Measurements from ENCODE around the gene PACSIN2.
"Not testable (repeated sequence)": the region's sequence is repeated elsewhere in the genome, so short reads cannot be mapped to it uniquely, and the experiment has no call there.

PACSIN2 gene

GRCh38 chr22:42977569-42977968 lies 37.4 kb downstream of the PACSIN2 start:
- ChIA-PET POLR2A (no interaction called here), CTCF (interaction anchor here (1.6 kb wide), 1 partner anchor 12 kb away, joined by 6 read pairs; no protein-coding TSS in a partner anchor)
- TF ChIP-seq CTCF (IDR thresholded peaks at IDR 0.05; ENCODE audit: insufficient read depth, low read length, missing control alignments) = no peak
- no peak overlapping the region for H3K4me3 ChIP-seq (ENCODE audit: low read depth, low read length)
- no peak for DNase-seq (ENCODE audit: low read depth, low spot score)

- TF ChIP-seq CTCF (IDR thresholded peaks at IDR 0.05; ENCODE audit: insufficient read depth, low read length, missing control alignments) = no peak
- CTCF ChIA-PET = interaction anchor here (1.2 to 2.4 kb wide), 3 partner anchors 8 to 114 kb away, joined by 3 to 10 read pairs (median 8); no protein-coding TSS in a partner anchor
- H3K4me3 ChIP-seq (ENCODE audit: low read depth, low read length) = no peak overlapping the region
- no peak for DNase-seq (ENCODE audit: low read depth, low spot score)
- POLR2A ChIA-PET = no interaction called here
Measured at GRCh38 chr22:42976217-42976933, 38.6 kb downstream of the PACSIN2 start.

GRCh38 chr22:42974223-42974622 lies 40.7 kb downstream of the PACSIN2 start:
- POLR2A ChIA-PET = no interaction called here
- CTCF ChIA-PET = interaction anchor here (1.7 to 2.4 kb wide), 3 partner anchors 14 to 116 kb away, joined by 4 to 10 read pairs (median 8); no protein-coding TSS in a partner anchor
- TF ChIP-seq CTCF (IDR thresholded peaks at IDR 0.05; ENCODE audit: insufficient read depth, low read length, missing control alignments) = no peak

GRCh38 chr22:42973536-42973881 lies 41.4 kb downstream of the PACSIN2 start:
- DNase-seq (ENCODE audit: low read depth, low spot score) = no peak
- H3K4me3 ChIP-seq (ENCODE audit: low read depth, low read length) = no peak overlapping the region
- no peak for TF ChIP-seq CTCF (IDR thresholded peaks at IDR 0.05; ENCODE audit: insufficient read depth, low read length, missing control alignments)
- ChIA-PET CTCF (interaction anchor here (1.8 kb wide), 1 partner anchor 16 kb away, joined by 6 read pairs; no protein-coding TSS in a partner anchor), POLR2A (no interaction called here)

More at GRCh38 chr22:42974223-42974622, 40.7 kb downstream of the PACSIN2 start:
- H3K4me3 ChIP-seq (ENCODE audit: low read depth, low read length) = no peak overlapping the region
- no peak for DNase-seq (ENCODE audit: low read depth, low spot score)

GRCh38 chr22:42972649-42973535 lies 42.1 kb downstream of the PACSIN2 start:
- no peak for DNase-seq (ENCODE audit: low read depth, low spot score)
- ChIA-PET POLR2A (no interaction called here), CTCF (interaction anchor here (1.0 to 1.8 kb wide), 3 partner anchors 9 to 61 kb away, joined by 3 to 6 read pairs (median 3); no protein-coding TSS in a partner anchor)
- no peak for TF ChIP-seq CTCF (IDR thresholded peaks at IDR 0.05; ENCODE audit: insufficient read depth, low read length, missing control alignments)
- no peak overlapping the region for H3K4me3 ChIP-seq (ENCODE audit: low read depth, low read length)

GRCh38 chr22:42971473-42971860 lies 43.5 kb downstream of the PACSIN2 start:
- POLR2A ChIA-PET; H3K4me3 ChIP-seq (ENCODE audit: low read depth, low read length); CTCF ChIA-PET; DNase-seq (ENCODE audit: low read depth, low spot score): not testable (repeated sequence)
